Endothelial cell of umbilical vein (primary cell): ENCODE data around the gene LRRC43. TPM values are rescaled to one million over a fixed set of nuclear protein-coding genes. Genes with fewer than 3 reads are reported as not detected.
"Not testable (repeated sequence)": the region's sequence is repeated elsewhere in the genome, so short reads cannot be mapped to it uniquely, and the experiment has no call there.

ENCODE experiments used
- BruUV-seq: library from RNA; stranded (reverse); fragments of 400-500 nt; replicated peaks from 2 replicates; lab custom pipeline; 2021; lab: Mats Ljungman, UMichigan
- CTCF ChIA-PET: fragments of 300-600, 350-600 bp; sonication (Branson Sonifier 250); formaldehyde crosslinking; loops from one replicate; lab custom pipeline; 2021; ENCODE audit warnings: antibody characterized with exemption, inconsistent platforms; lab: Charles Lee
- POLR2A ChIA-PET: fragments of 300-600, 350-600 bp; sonication (Branson Sonifier 250); formaldehyde crosslinking; loops from one replicate; lab custom pipeline; 2021; ENCODE audit warnings: antibody characterized with exemption, inconsistent platforms; lab: Charles Lee
- DNase-seq: peaks from one replicate; pipeline ENCODE4 v3.0.0-alpha.2; 2011; ENCODE audit warnings: low read depth, low spot score
- FAIRE-seq: peaks from 2 replicates; lab custom pipeline; 2011; peaks lifted over from hg19 to GRCh38; lab: Jason Lieb, UNC
- H2AFZ ChIP-seq: 2 replicates; pipeline ENCODE4 v1.6.0; 2012; ENCODE audit warnings: low read depth, low read length, control low read depth, inconsistent platforms
- H3K27ac ChIP-seq: 2 replicates; pipeline ENCODE4 v1.5.1; 2011; ENCODE audit warnings: low read depth, mild to moderate bottlenecking, control low read depth, low read length, moderate library complexity; ENCODE audit not compliant: insufficient read depth
- H3K27me3 ChIP-seq, 2 experiments: 2 replicates each; pipeline versions ENCODE4 v1.6.0 to v1.6.1; 2011; ENCODE audit warnings: low read length in 2 of 2, mixed read lengths in 1 of 2; ENCODE audit not compliant: control insufficient read depth in 2 of 2, insufficient read depth in 2 of 2
- H3K36me3 ChIP-seq, 2 experiments: 2 replicates in 1 of 2; 3 replicates in 1 of 2; pipeline ENCODE4 v1.5.1; 2011; ENCODE audit warnings: low read length in 2 of 2, mild to moderate bottlenecking in 1 of 2, moderate library complexity in 1 of 2; ENCODE audit not compliant: control insufficient read depth in 2 of 2, insufficient read depth in 2 of 2; ENCODE audit errors: extremely low read depth in 1 of 2
- H3K4me1 ChIP-seq: 3 replicates; pipeline ENCODE4 v1.5.1; 2011; ENCODE audit warnings: mild to moderate bottlenecking, low read length; ENCODE audit not compliant: control insufficient read depth, insufficient read depth; ENCODE audit errors: extremely low read depth
- H3K4me2 ChIP-seq: 2 replicates; pipeline ENCODE4 v1.6.1; 2011; ENCODE audit warnings: low read length, control low read depth, mixed read lengths; ENCODE audit not compliant: insufficient read depth
- H3K4me3 ChIP-seq, 3 experiments: fragments of 200-600 bp in 1 of 3; sonication (generic), shearing (Covaris generic) in 1 of 3; replicated peaks in 1 of 3; 2 replicates each; pipeline ENCODE4 v1.5.1; 2011 to 2016; ENCODE audit warnings: control low read depth in 3 of 3, low read length in 3 of 3, mild to moderate bottlenecking in 2 of 3, inconsistent platforms in 1 of 3, low read depth in 1 of 3, moderate library complexity in 1 of 3; ENCODE audit not compliant: insufficient read depth in 1 of 3
- H3K79me2 ChIP-seq: 2 replicates; pipeline ENCODE4 v1.6.0; 2012; ENCODE audit warnings: low read length, inconsistent platforms; ENCODE audit not compliant: control insufficient read depth, insufficient read depth
- H3K9ac ChIP-seq: replicated peaks from 2 replicates; pipeline ENCODE3; 2011; ENCODE audit warnings: low read length, control low read depth; ENCODE audit not compliant: insufficient read depth; ENCODE audit errors: extremely low read depth
- H3K9me1 ChIP-seq: replicated peaks from 3 replicates; pipeline ENCODE4 v1.6.0; 2011; ENCODE audit warnings: mild to moderate bottlenecking, low read length; ENCODE audit not compliant: control insufficient read depth, insufficient read depth; ENCODE audit errors: extremely low read depth
- H3K9me3 ChIP-seq: replicated peaks from 2 replicates; pipeline ENCODE4 v1.5.1; 2012; ENCODE audit warnings: low read length, inconsistent platforms; ENCODE audit not compliant: control insufficient read depth, insufficient read depth
- H4K20me1 ChIP-seq: replicated peaks from 2 replicates; pipeline ENCODE3; 2011; ENCODE audit warnings: mild to moderate bottlenecking, low read length; ENCODE audit not compliant: control insufficient read depth, insufficient read depth; ENCODE audit errors: extremely low read depth
- FOS ChIP-seq: IDR thresholded peaks from 2 replicates; pipeline ENCODE4 v1.6.1; 2011; ENCODE audit warnings: mild to moderate bottlenecking, low read length, moderate library complexity, borderline replicate concordance; ENCODE audit not compliant: insufficient read depth
- POLR2AphosphoS5 ChIP-seq: IDR thresholded peaks from 2 replicates; pipeline ENCODE4 v1.6.1; 2012; ENCODE audit warnings: low read depth, mild to moderate bottlenecking, control low read depth, low read length, moderate library complexity; ENCODE audit not compliant: insufficient read depth
- dilution Hi-C: fragments of 300-500 bp; cut with MboI; formaldehyde crosslinking; loops from one replicate; pipeline ENCODE4 v1.15.0; 2019; ENCODE audit warnings: low sequenced_read_pairs; ENCODE audit not compliant: extremely low pct_ligation_motif_present
- intact Hi-C: fragments of 100-400 bp; cut with micrococcal nuclease; formaldehyde crosslinking; loops from one replicate; pipeline ENCODE4 v1.10.0; 2022
- polyA plus RNA-seq, 4 experiments: library from polyadenylated mRNA; depleted of rRNA in 3 of 4; stranded (reverse) in 3 of 4; unstranded in 1 of 4; fragments of >200 nt; gene quantifications; 2 replicates each; pipeline versions ENCODE4 v1.2.1 to v1.2.3, GENCODE V29; 2011 to 2012; ENCODE audit warnings: missing spikeins in 1 of 4
- total RNA-seq: library from RNA; stranded (reverse); gene quantifications from 2 replicates; pipeline ENCODE4 v1.2.3, GENCODE V29; 2021

LRRC43 gene
- total and polyA plus RNA-seq, 2 donors (not counting 3 experiments of a cell fraction or from before 2014, with no cell fraction given) = 3.1 to 3.4 TPM

DNA sequence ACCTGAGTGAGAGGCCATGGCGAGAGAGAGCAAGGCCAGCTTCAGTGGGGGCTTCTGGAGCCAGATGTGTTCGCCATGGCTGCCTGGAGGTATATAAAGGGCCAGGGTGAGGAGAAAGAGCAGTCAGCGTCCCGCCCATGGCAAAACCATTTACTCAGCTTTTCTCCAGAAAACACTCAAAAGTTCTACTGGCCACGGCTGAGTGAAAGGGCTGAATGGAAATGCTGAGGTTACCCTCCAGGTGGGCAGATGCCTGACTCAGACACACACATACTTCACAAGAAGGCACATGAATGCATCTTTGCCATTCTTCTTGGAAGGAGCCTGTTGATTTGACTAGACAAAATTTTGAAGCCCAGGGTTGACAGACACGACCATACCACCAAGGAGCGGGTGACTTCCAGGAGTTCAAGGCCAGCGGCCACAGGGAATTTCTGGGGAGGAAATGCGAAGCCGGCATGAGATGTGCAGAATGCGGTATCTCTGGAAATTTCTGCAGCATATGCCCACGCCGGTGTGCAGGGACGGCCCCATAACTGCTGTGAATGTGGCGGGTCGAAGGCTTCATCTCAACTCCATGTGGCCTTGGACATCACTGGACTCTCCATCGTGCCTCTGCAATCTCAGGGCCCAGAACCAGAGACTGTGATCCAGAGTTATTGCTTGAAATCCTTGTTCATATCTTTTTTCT is 8.6 kb upstream of the LRRC43 start, which contains the start of gene IL31:
Gene IL31, minus strand, starts transcription at position 67 of the 691 bp plus-strand sequence. Its CDS starts 49 bp downstream, at position 18.
- CTCF ChIA-PET = no interaction called here
- no peaks in the 10 kb centered on the region for H3K9me1 ChIP-seq
- dilution Hi-C loops = no loop called here
- BruUV-seq = no TSS peak
- no peak within 1 kb of the TSS for H3K4me3 ChIP-seq
- TF ChIP-seq POLR2AphosphoS5 (no peak), FOS (no peak)
- no peak within 1 kb of the TSS for H3K4me2 ChIP-seq
- H3K36me3 ChIP-seq = no peaks in the 10 kb centered on the region
- H3K27ac ChIP-seq = no peak within 1 kb of the TSS
- intact Hi-C loops = no loop called here
- H3K9me3 ChIP-seq = no peaks in the 10 kb centered on the region
- FAIRE-seq = no peak
- no peak for DNase-seq
- no peaks in the 10 kb centered on the region for H3K79me2 ChIP-seq
- no peaks in the 10 kb centered on the region for H4K20me1 ChIP-seq
- H3K9ac ChIP-seq = no peak within 1 kb of the TSS
- no peaks in the 10 kb centered on the region for H3K4me1 ChIP-seq
- H3K27me3 ChIP-seq = no peaks in the 10 kb centered on the region
- POLR2A ChIA-PET = no interaction called here
- no peak within 1 kb of the TSS for H2AFZ ChIP-seq

DNA sequence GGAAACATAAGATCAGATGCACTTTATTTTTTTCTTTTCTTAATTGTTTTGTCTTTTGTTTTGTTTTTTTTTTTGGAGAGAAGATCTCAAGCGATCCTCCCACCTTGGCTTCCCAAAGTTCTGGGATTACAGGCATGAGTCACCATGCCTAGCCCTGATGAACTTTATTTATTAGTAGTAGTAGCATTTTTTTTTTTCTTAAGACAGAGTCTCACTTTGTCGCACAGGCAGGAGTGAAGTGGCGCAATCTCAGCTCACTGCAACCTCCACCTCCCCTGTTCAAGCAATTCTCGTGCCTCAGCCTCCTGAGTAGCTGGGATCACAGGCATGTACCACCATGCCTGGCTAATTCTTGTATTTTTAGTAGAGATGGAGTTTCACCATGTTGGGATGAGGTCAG is 6.5 kb upstream of the LRRC43 start:
- POLR2A ChIA-PET, H3K9me3 ChIP-seq, H4K20me1 ChIP-seq, H3K36me3 ChIP-seq, DNase-seq, H2AFZ ChIP-seq, H3K27ac ChIP-seq, dilution Hi-C loops, H3K79me2 ChIP-seq, H3K4me3 ChIP-seq, intact Hi-C loops, H3K4me2 ChIP-seq, BruUV-seq, H3K9ac ChIP-seq, H3K9me1 ChIP-seq, H3K27me3 ChIP-seq, FAIRE-seq, H3K4me1 ChIP-seq: not testable (repeated sequence)
- CTCF ChIA-PET = interaction anchor here (0.6 to 1.2 kb wide), 2 partner anchors 14 to 54 kb away, joined by 3 read pairs; no protein-coding TSS in a partner anchor
